ENCODE data around the gene ITPR3.

The ITPR3 gene

GRCh38 chr6:33740204-33740608 is 119.1 kb downstream of the ITPR3 start:
- DNase-seq, result no peak

- DNase-seq, result no peak
These were observed 119.7 kb downstream of the ITPR3 start for GRCh38 chr6:33740794-33741193.

GRCh38 chr6:33742092-33742491 is 121.0 kb downstream of the ITPR3 start:
- no peak for DNase-seq

- DNase-seq, result no peak
These were observed 121.7 kb downstream of the ITPR3 start for GRCh38 chr6:33742837-33743236.

GRCh38 chr6:33744001-33744848 is 123.1 kb downstream of the ITPR3 start:
- peak; percentile 68 for DNase-seq

GRCh38 chr6:33744895-33745546 is 123.9 kb downstream of the ITPR3 start:
- no peak for DNase-seq

GRCh38 chr6:33745548-33745947 is 124.4 kb downstream of the ITPR3 start:
- DNase-seq, result no peak
